GM04504 (cell line): ENCODE data around the gene RALGPS1.
"Not testable (repeated sequence)": the region's sequence is repeated elsewhere in the genome, so short reads cannot be mapped to it uniquely, and the experiment has no call there.

Experiments
- DNase-seq: peaks from one replicate; pipeline ENCODE4 v3.0.0-alpha.2; 2012; ENCODE audit warnings: low read depth

Gene RALGPS1

GRCh38 chr9:127159949-127160610, 245.5 kb downstream of the RALGPS1 start:
- no peak for DNase-seq

- no peak for DNase-seq
These were observed 246.6 kb downstream of the RALGPS1 start for GRCh38 chr9:127161081-127161624.

GRCh38 chr9:127162046-127162863, 247.7 kb downstream of the RALGPS1 start:
- no peak for DNase-seq

- no peak for DNase-seq
These were observed 248.3 kb downstream of the RALGPS1 start for GRCh38 chr9:127162864-127163365.

GRCh38 chr9:127163409-127163808, 248.8 kb downstream of the RALGPS1 start:
- peak; percentile 55 for DNase-seq

- no peak for DNase-seq
These were observed 250.5 kb downstream of the RALGPS1 start for GRCh38 chr9:127165116-127165515.

GRCh38 chr9:127166111-127166510, 251.5 kb downstream of the RALGPS1 start:
- DNase-seq: no peak

GRCh38 chr9:127166651-127167524, 252.3 kb downstream of the RALGPS1 start:
- no peak for DNase-seq

- DNase-seq: no peak
These were observed 253.2 kb downstream of the RALGPS1 start for GRCh38 chr9:127167560-127168326.

GRCh38 chr9:127168756-127169574, 254.4 kb downstream of the RALGPS1 start:
- no peak for DNase-seq

GRCh38 chr9:127169575-127169883, 254.9 kb downstream of the RALGPS1 start:
- no peak for DNase-seq

GRCh38 chr9:127170103-127170502, 255.5 kb downstream of the RALGPS1 start:
- DNase-seq: no peak

- DNase-seq: no peak
These were observed 256.1 kb downstream of the RALGPS1 start for GRCh38 chr9:127170652-127171051.

- not testable (repeated sequence) for DNase-seq
These were observed 256.8 kb downstream of the RALGPS1 start for GRCh38 chr9:127171348-127171747.

- DNase-seq: no peak
These were observed 257.6 kb downstream of the RALGPS1 start for GRCh38 chr9:127172066-127172707.

- DNase-seq: no peak
These were observed 258.5 kb downstream of the RALGPS1 start for GRCh38 chr9:127173063-127173462.

- DNase-seq: no peak
These were observed 260.1 kb downstream of the RALGPS1 start for GRCh38 chr9:127174386-127175318.

- DNase-seq: no peak
These were observed 260.7 kb downstream of the RALGPS1 start for GRCh38 chr9:127175319-127175715.

- DNase-seq: no peak
These were observed 261.2 kb downstream of the RALGPS1 start for GRCh38 chr9:127175764-127176163.
